Natural killer cell treated with Interleukin-12 subunit alpha and Interleukin-12 subunit beta and Interleukin-15 and Interleukin-18, amount 100 ng/mL, for 72 hours (primary cell): ENCODE measurements around the gene SUZ12. TPM values are rescaled to one million over a fixed set of nuclear protein-coding genes. Genes with fewer than 3 reads are reported as not detected.
"Not testable (repeated sequence)": the region's sequence is repeated elsewhere in the genome, so short reads cannot be mapped to it uniquely, and the experiment has no call there.

Experiments
- ATAC-seq, 2 donors: fragments of 150-1000 bp; cut with Tn5 transposase in 1 of 2; sonication (Bioruptor Pico), chemical (Tn5 transposase) in 1 of 2; 2 replicates each; pipeline ENCODE4 v1.10.0; 2021
- DNase-seq: peaks from one replicate; pipeline ENCODE4 v3.0.0; 2022; ENCODE audit warnings: low spot score
- H3K27ac Mint-ChIP-seq, 2 donors: 1 replicate in 1 of 2; 2 replicates in 1 of 2; pipeline ENCODE4 v1.8.0; 2022; ENCODE audit warnings: mixed read lengths in 2 of 2, mild to moderate bottlenecking in 1 of 2, moderate library complexity in 1 of 2
- H3K27me3 Mint-ChIP-seq, 2 donors: 1 replicate in 1 of 2; 2 replicates in 1 of 2; pipeline ENCODE4 v1.8.0; 2022; ENCODE audit warnings: mixed read lengths in 2 of 2
- H3K36me3 Mint-ChIP-seq: one replicate; pipeline ENCODE4 v1.8.0; 2022; ENCODE audit warnings: mixed read lengths
- H3K4me1 Mint-ChIP-seq, 2 donors: 1 replicate in 1 of 2; 2 replicates in 1 of 2; pipeline ENCODE4 v1.8.0; 2022; ENCODE audit warnings: low read depth in 2 of 2, mixed read lengths in 2 of 2, mild to moderate bottlenecking in 1 of 2
- H3K4me3 Mint-ChIP-seq: one replicate; pipeline ENCODE4 v1.8.0; 2022; ENCODE audit warnings: mixed read lengths
- H3K9me3 Mint-ChIP-seq: 2 replicates; pipeline ENCODE4 v1.8.0; 2022; ENCODE audit warnings: mixed read lengths
- total RNA-seq, 2 donors: library from RNA; stranded (reverse); gene quantifications; one replicate each; pipeline ENCODE4 v1.2.3, GENCODE V29; 2022

SUZ12 gene
- total RNA-seq: 10 to 100 TPM; 41.1 to 66.2 TPM

GRCh38 chr17:31936615-31937609 lies at the start of gene SUZ12:
Gene SUZ12 (plus strand): TSS chr17:31937007. CDS start chr17:31937247, 240 bp downstream.
- not testable (repeated sequence) for H3K27me3 Mint-ChIP-seq, H3K4me1 Mint-ChIP-seq, H3K36me3 Mint-ChIP-seq, H3K9me3 Mint-ChIP-seq
- ATAC-seq (peak; percentile 99), DNase-seq (peak; percentile 87)
- H3K4me3 Mint-ChIP-seq: peak within 1 kb of the TSS; percentile 81
- peak within 1 kb of the TSS; percentile 85 to 87 for H3K27ac Mint-ChIP-seq

GRCh38 chr17:31888124-31888523 lies 48.7 kb upstream of the SUZ12 start:
- Mint-ChIP-seq H3K27ac (no peak overlapping the region), H3K36me3 (peaks cover 12% of the 10 kb centered on the region), H3K9me3 (no peaks in the 10 kb centered on the region), H3K4me3 (no peak overlapping the region), H3K27me3 (no peaks in the 10 kb centered on the region), H3K4me1 (peaks cover 0 to 2% of the 10 kb centered on the region in 2 donors)
- ATAC-seq (no peak), DNase-seq (no peak)

DNA sequence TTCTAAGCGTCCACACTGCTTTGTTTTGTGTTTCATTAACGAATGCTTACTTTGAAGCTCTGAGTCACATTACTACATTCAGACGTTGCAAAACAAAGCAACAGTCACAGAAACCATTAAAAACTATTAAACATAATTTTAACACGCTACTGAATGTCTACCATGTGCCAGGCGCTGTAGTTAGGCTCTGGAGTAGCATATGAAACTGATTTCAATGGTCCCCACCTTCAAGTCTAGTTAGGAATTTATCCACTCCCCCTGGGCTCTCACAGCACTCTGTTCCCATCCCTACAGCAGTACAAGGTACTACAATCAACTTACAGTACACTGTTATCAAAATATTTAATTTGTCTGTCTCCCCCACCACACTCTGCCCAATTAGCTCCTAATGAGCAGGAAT lies 35.9 kb upstream of the SUZ12 start:
- no peak overlapping the region for H3K27ac Mint-ChIP-seq
- H3K4me1 Mint-ChIP-seq: peaks cover 4 to 5% of the 10 kb centered on the region in 2 donors
- DNase-seq (no peak), ATAC-seq (no peak)
- no peaks in the 10 kb centered on the region for H3K27me3 Mint-ChIP-seq
- no peak overlapping the region for H3K4me3 Mint-ChIP-seq
- H3K9me3 Mint-ChIP-seq: no peaks in the 10 kb centered on the region
- peaks cover 5% of the 10 kb centered on the region for H3K36me3 Mint-ChIP-seq

GRCh38 chr17:31902693-31903092 lies 34.1 kb upstream of the SUZ12 start:
- Mint-ChIP-seq H3K4me1 (peaks cover 3% of the 10 kb centered on the region in 2 donors), H3K27me3 (peaks cover 5 to 11% of the 10 kb centered on the region in 2 donors), H3K27ac (no peak overlapping the region), H3K36me3 (peaks cover 3% of the 10 kb centered on the region), H3K4me3 (peak overlapping the region; percentile 22), H3K9me3 (no peaks in the 10 kb centered on the region)
- DNase-seq: no peak
- no peak for ATAC-seq

DNA sequence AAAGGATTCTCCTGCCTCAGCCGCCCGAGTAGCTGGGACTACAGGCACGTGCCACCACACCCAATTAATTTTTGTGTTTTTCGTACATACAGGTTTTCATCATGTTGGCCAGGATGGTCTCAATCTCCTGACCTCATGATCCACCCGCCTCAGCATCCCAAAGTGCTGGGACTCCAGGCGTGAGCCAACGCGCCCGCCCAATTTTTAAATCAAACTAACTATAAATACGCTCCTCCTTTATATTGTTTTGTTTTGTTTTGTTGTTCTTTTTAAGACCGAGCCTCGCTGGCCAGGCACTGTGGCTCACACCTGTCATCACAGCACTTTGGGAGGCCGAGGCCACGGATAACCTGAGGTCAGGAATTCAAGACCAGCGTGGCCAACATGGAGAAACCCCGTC lies 33.4 kb upstream of the SUZ12 start:
- H3K27ac Mint-ChIP-seq: no peak overlapping the region
- ATAC-seq: no peak

DNA sequence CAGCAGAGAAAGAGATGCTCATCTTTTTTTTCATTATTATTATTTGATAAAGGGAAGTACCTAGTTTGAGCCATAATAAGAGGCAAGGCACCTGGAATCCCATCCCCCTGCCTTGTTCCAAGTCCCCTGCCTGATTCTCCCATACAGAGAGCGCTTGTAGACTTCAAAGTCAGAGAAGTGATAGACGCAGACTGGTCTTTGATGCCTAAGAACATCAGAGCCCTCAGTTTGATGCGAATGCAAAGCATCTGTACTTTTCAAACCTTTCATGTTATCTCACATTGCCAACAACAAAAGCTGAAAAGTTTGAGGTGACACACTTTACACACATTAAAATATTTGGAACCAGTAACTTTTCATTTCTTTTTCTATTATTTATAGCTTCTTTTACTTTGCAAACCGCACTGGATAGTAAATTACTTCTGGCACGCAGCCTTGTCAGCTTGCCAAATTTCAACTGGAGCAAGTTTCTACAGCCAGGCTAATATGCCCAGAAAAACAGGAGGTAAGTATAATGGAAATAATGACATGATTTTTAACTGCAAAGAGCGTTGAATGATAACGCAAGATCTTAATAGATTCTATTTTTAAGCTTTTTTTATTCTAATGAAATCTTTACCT lies 29.4 kb upstream of the SUZ12 start:
- Mint-ChIP-seq H3K4me3 (no peak overlapping the region), H3K27me3 (peaks cover 21 to 35% of the 10 kb centered on the region in 2 donors)
- no peak for ATAC-seq

More for the DNA sequence above, 33.4 kb upstream of the SUZ12 start:
- H3K4me3 Mint-ChIP-seq: no peak overlapping the region
- peaks cover 5 to 11% of the 10 kb centered on the region in 2 donors for H3K27me3 Mint-ChIP-seq
- H3K9me3 Mint-ChIP-seq: no peaks in the 10 kb centered on the region
- H3K36me3 Mint-ChIP-seq: no peaks in the 10 kb centered on the region
- no peak for DNase-seq
- no peaks in the 10 kb centered on the region for H3K4me1 Mint-ChIP-seq

GRCh38 chr17:31908386-31908785 lies 28.4 kb upstream of the SUZ12 start:
- Mint-ChIP-seq H3K36me3 (no peaks in the 10 kb centered on the region), H3K4me3 (no peak overlapping the region), H3K27me3 (peaks cover 21 to 36% of the 10 kb centered on the region in 2 donors), H3K9me3 (no peaks in the 10 kb centered on the region), H3K4me1 (peaks cover 0 to 2% of the 10 kb centered on the region in 2 donors), H3K27ac (no peak overlapping the region)
- no peak for ATAC-seq
- DNase-seq: no peak

More for the DNA sequence above, 29.4 kb upstream of the SUZ12 start:
- peaks cover 0 to 2% of the 10 kb centered on the region in 2 donors for H3K4me1 Mint-ChIP-seq
- H3K27ac Mint-ChIP-seq: no peak overlapping the region
- no peak for DNase-seq
- no peaks in the 10 kb centered on the region for H3K9me3 Mint-ChIP-seq
- no peaks in the 10 kb centered on the region for H3K36me3 Mint-ChIP-seq

- ATAC-seq, H3K27ac Mint-ChIP-seq, H3K4me1 Mint-ChIP-seq, H3K9me3 Mint-ChIP-seq, DNase-seq, H3K36me3 Mint-ChIP-seq, H3K4me3 Mint-ChIP-seq: not testable (repeated sequence)
- H3K27me3 Mint-ChIP-seq: peaks cover 21 to 37% of the 10 kb centered on the region in 2 donors
These were observed 24.1 kb upstream of the SUZ12 start for GRCh38 chr17:31912705-31913104.

DNA sequence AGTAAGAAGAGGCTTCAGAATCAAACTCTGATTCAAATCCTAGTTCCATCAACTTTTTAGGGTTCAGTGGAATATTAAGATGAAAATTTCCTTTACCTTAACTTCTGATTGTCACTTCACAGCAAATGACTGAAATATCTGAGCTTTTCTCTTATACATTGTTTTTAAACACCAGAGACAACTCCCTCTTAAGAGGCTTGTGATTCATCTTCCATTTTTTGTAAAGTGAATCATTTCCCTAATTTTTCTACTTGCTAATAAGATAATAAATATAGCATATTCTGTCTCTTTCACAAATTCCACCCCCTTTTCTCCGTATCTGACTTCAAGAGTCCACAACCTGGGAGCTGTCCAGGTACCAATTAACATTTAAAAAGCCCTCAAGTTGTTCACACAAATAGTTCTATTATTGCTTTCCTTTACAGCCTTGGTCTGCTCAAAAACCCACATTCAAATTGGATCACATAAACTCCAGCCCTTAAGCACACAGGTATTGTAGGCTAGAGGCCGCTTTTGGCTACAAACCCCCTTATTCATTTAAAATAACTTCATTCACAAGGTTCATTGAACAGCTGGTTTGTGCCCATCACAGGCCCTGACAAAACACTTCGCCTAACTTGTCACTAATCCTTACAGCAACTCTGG lies 21.2 kb upstream of the SUZ12 start:
- H3K4me3 Mint-ChIP-seq: no peak overlapping the region
- DNase-seq: no peak
- no peak for ATAC-seq
- H3K27me3 Mint-ChIP-seq: peaks cover 26 to 46% of the 10 kb centered on the region in 2 donors
- H3K4me1 Mint-ChIP-seq: peaks cover 0 to 2% of the 10 kb centered on the region in 2 donors
- no peaks in the 10 kb centered on the region for H3K9me3 Mint-ChIP-seq
- H3K36me3 Mint-ChIP-seq: no peaks in the 10 kb centered on the region
- no peak overlapping the region for H3K27ac Mint-ChIP-seq

DNA sequence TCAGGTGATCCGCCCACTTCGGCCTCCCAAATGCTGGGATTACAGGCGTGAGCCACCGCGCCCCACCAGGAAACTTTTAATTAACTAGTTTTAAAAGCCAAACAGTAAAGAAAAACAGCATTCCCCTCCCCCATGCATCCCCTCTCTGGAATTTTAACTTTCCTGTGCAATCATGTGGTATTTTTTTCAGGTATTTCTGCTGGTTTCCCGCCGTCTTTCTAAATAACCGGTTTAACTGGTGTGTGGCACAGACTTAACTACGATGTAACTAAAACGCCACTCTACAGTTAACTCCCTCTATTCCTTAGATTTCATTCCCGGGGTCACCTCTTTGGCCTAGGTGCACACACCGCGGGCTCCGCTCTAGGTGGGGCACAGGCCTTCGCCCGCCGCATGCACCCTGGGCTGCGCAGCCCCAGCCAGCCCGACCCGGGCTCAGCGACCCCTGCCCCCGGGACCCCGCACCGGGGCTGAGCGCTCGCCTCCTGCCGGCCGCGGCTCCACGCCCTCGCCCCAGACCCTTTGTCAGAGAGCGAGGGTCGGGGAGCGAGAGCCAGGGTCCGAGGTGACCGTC lies 20.2 kb upstream of the SUZ12 start:
- DNase-seq: no peak
- peak; percentile 31 to 59 for ATAC-seq

DNA sequence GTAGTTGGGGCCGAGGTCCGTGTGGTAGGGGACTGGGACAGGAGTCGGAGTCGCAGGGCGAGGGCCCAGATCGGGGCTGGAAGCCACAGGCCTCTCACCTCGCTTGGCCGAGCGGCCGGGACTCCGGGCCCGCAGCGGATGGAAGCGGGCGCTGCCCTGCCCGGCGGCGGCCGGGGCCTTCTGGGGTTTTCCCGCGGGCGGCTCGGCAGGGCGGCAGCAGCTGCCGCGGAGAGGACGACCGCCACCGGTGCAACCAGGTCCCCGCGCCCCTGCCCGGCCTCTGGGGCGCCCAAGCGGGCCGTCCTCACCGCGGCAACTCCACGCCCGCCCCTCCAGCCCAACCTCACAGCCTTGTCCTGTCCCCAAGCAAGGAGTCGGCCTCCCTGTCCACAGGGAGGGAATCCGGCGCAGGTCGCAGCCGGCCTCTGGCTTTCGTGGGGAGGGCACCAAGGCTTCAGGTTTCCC lies 19.7 kb upstream of the SUZ12 start:
- Mint-ChIP-seq H3K4me1 (peaks cover 0 to 1% of the 10 kb centered on the region in 2 donors), H3K4me3 (no peak overlapping the region), H3K9me3 (no peaks in the 10 kb centered on the region), H3K27me3 (peaks cover 22 to 41% of the 10 kb centered on the region in 2 donors), H3K36me3 (no peaks in the 10 kb centered on the region), H3K27ac (no peak overlapping the region)
- DNase-seq: no peak
- ATAC-seq: peak; percentile 65 to 75

More for the DNA sequence above, 20.2 kb upstream of the SUZ12 start:
- Mint-ChIP-seq H3K4me3 (no peak overlapping the region), H3K9me3 (no peaks in the 10 kb centered on the region), H3K4me1 (peaks cover 0 to 2% of the 10 kb centered on the region in 2 donors), H3K27me3 (peaks cover 27 to 46% of the 10 kb centered on the region in 2 donors), H3K27ac (no peak overlapping the region), H3K36me3 (no peaks in the 10 kb centered on the region)

DNA sequence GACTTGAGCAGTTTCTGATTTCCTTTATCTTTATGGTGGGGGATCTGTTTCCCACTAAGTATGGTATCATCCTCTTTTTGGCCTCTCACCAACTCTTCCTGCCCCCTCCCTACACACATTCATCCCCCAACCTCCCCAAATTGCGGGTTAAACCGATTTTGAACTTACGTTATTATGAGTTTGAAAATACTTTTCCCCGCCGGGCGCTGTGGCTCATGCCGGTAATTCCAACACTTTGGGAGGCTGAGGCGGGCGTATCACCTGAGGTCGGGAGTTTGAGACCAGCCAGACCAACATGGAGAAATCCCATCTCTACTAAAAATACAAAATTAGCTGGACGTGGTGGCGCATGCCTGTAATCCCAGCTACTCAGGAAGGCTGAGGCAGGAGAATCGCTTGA lies 19.1 kb upstream of the SUZ12 start:
- not testable (repeated sequence) for H3K36me3 Mint-ChIP-seq, H3K4me3 Mint-ChIP-seq, ATAC-seq, H3K9me3 Mint-ChIP-seq, H3K4me1 Mint-ChIP-seq, DNase-seq, H3K27ac Mint-ChIP-seq
- H3K27me3 Mint-ChIP-seq: peaks cover 20 to 37% of the 10 kb centered on the region in 2 donors

GRCh38 chr17:31918701-31919128 lies 18.1 kb upstream of the SUZ12 start:
- Mint-ChIP-seq H3K27me3 (peaks cover 20 to 37% of the 10 kb centered on the region in 2 donors), H3K27ac (no peak overlapping the region)
- DNase-seq: no peak

More at GRCh38 chr17:31918701-31919128, 18.1 kb upstream of the SUZ12 start:
- Mint-ChIP-seq H3K9me3 (no peaks in the 10 kb centered on the region), H3K4me1 (no peaks in the 10 kb centered on the region), H3K36me3 (no peaks in the 10 kb centered on the region), H3K4me3 (no peak overlapping the region)
- no peak for ATAC-seq
